Peyer's patch (tissue), 4 donors: Measurements from ENCODE around the gene RAB7A. TPM values are rescaled to one million over a fixed set of nuclear protein-coding genes. Genes with fewer than 3 reads are reported as not detected.

ENCODE experiments used
- DNase-seq, 3 donors: peaks; one replicate each; pipeline ENCODE4 v3.0.0-alpha.2; 2017 to 2019
- H3K27ac ChIP-seq, 4 donors: fragments of 200-600 bp; sonication (generic); one replicate each; pipeline ENCODE4 v1.5.1; 2016 to 2019
- H3K27me3 ChIP-seq, 2 donors: fragments of 200-600 bp; sonication (generic); one replicate each; pipeline ENCODE4 v1.5.1; 2019
- H3K36me3 ChIP-seq, 3 donors: fragments of 200-600 bp; sonication (generic); one replicate each; pipeline ENCODE4 v1.5.1; 2016 to 2019
- H3K4me1 ChIP-seq, 4 donors: fragments of 200-600 bp; sonication (generic); one replicate each; pipeline ENCODE4 v1.5.1; 2016 to 2019
- H3K4me3 ChIP-seq, 4 donors: fragments of 200-600 bp; sonication (generic); 1 replicate in 3 of 4; 2 replicates in 1 of 4; pipeline ENCODE4 v1.5.1; 2016 to 2019; ENCODE audit warnings: mild to moderate bottlenecking in 1 of 4
- H3K9me3 ChIP-seq, 4 donors: fragments of 200-600 bp; sonication (generic); one replicate each; pipeline ENCODE4 v1.5.1; 2016 to 2019; ENCODE audit warnings: mild to moderate bottlenecking in 1 of 4
- CTCF ChIP-seq, 6 experiments: fragments of 450-650 bp in 4 of 6; fragments of 200-600 bp in 2 of 6; sonication (generic) in 1 of 6; IDR thresholded peaks; one replicate each; pipeline ENCODE4 v1.5.1; 2017 to 2019; ENCODE audit warnings: antibody characterized with exemption in 6 of 6, mild to moderate bottlenecking in 3 of 6, moderate library complexity in 1 of 6
- POLR2A ChIP-seq, 2 donors: fragments of 450-650 bp; IDR thresholded peaks; one replicate each; pipeline ENCODE4 v1.5.1; 2017; ENCODE audit warnings: antibody characterized with exemption in 2 of 2, mild to moderate bottlenecking in 2 of 2, moderate library complexity in 2 of 2
- total RNA-seq, 4 donors: library from RNA; depleted of rRNA; stranded (reverse); fragments of >200 nt; gene quantifications; one replicate each; pipeline ENCODE4 v1.1.0, GENCODE V29; 2016

RAB7A gene
- 100 to 1,000 TPM in 2 of 4 donors, 10 to 100 TPM in 2; 96.6 to 116 (median 99.4) TPM for total RNA-seq

- Histone ChIP-seq H3K4me3 (peak within 1 kb of the TSS; percentile 71 to 96 (median 93)), H3K27me3 (no peaks in the 10 kb centered on the region)
- TF ChIP-seq POLR2A (IDR thresholded peaks at IDR 0.05) (peak; percentile 92), CTCF (IDR thresholded peaks at IDR 0.05) (peak in 2 of 6 experiments; percentile 14 to 16)
Observed at GRCh38 chr3:128726023-128727016, at the start of gene RAB7A. Gene RAB7A (plus strand): TSS chr3:128726183. CDS start chr3:128795368, 69,185 bp downstream.

GRCh38 chr3:128679338-128679737, 46.6 kb upstream of the RAB7A start:
- Histone ChIP-seq H3K4me1 (peaks cover 0 to 3% (median 1%) of the 10 kb centered on the region in 4 donors), H3K9me3 (no peaks in the 10 kb centered on the region), H3K27ac (no peak overlapping the region), H3K36me3 (no peaks in the 10 kb centered on the region), H3K4me3 (no peak overlapping the region), H3K27me3 (no peaks in the 10 kb centered on the region)
- TF ChIP-seq CTCF (IDR thresholded peaks at IDR 0.05) (no peak), POLR2A (IDR thresholded peaks at IDR 0.05) (no peak)
- no peak for DNase-seq

More at GRCh38 chr3:128726023-128727016, at the start of gene RAB7A:
- peak within 1 kb of the TSS; percentile 86 to 99 (median 94) for H3K27ac ChIP-seq
- no peaks in the 10 kb centered on the region for H3K36me3 ChIP-seq
- DNase-seq = peak; percentile 97 to 99 (median 98)
- peaks cover 0 to 39% (median 9%) of the 10 kb centered on the region in 4 donors for H3K4me1 ChIP-seq
- no peaks in the 10 kb centered on the region for H3K9me3 ChIP-seq

- H3K27ac ChIP-seq = peak overlapping the region; percentile 90 to 95 (median 92)
- H3K27me3 ChIP-seq = no peaks in the 10 kb centered on the region
- peak; percentile 98 to 99 (median 99) for DNase-seq
- peak overlapping the region; percentile 45 to 77 (median 74) for H3K4me3 ChIP-seq
- peak; percentile 80 to 84 for TF ChIP-seq POLR2A (IDR thresholded peaks at IDR 0.05)
- TF ChIP-seq CTCF (IDR thresholded peaks at IDR 0.05) = peak; percentile 93 to 100 (median 98)
- no peaks in the 10 kb centered on the region for H3K36me3 ChIP-seq
- peaks cover 0 to under 1% (median 0%) of the 10 kb centered on the region in 4 donors for H3K4me1 ChIP-seq
- H3K9me3 ChIP-seq = no peaks in the 10 kb centered on the region
Observed at GRCh38 chr3:128680603-128681368, 45.2 kb upstream of the RAB7A start.

- no peak for DNase-seq
- no peaks in the 10 kb centered on the region for H3K27me3 ChIP-seq
- H3K4me1 ChIP-seq = no peaks in the 10 kb centered on the region
- peak overlapping the region; percentile 45 to 77 (median 74) for H3K4me3 ChIP-seq
- TF ChIP-seq CTCF (IDR thresholded peaks at IDR 0.05) (no peak), POLR2A (IDR thresholded peaks at IDR 0.05) (no peak)
- H3K27ac ChIP-seq = peak overlapping the region; percentile 90 to 95 (median 92)
- no peaks in the 10 kb centered on the region for H3K36me3 ChIP-seq
- H3K9me3 ChIP-seq = no peaks in the 10 kb centered on the region
Observed at GRCh38 chr3:128681369-128681829, 44.6 kb upstream of the RAB7A start.

GRCh38 chr3:128683957-128684356, 42.0 kb upstream of the RAB7A start:
- no peak overlapping the region for H3K27ac ChIP-seq
- no peaks in the 10 kb centered on the region for H3K27me3 ChIP-seq
- H3K4me3 ChIP-seq = no peak overlapping the region
- H3K36me3 ChIP-seq = no peaks in the 10 kb centered on the region
- TF ChIP-seq POLR2A (IDR thresholded peaks at IDR 0.05) = no peak
- no peak for TF ChIP-seq CTCF (IDR thresholded peaks at IDR 0.05)
- DNase-seq = no peak
- H3K4me1 ChIP-seq = no peaks in the 10 kb centered on the region
- H3K9me3 ChIP-seq = no peaks in the 10 kb centered on the region
